Skeletal muscle tissue (tissue), 4 donors: ENCODE results near the gene ABI3BP. TPM values are rescaled to one million over a fixed set of nuclear protein-coding genes. Genes with fewer than 3 reads are reported as not detected.
"Not testable (repeated sequence)": the region's sequence is repeated elsewhere in the genome, so short reads cannot be mapped to it uniquely, and the experiment has no call there.

Experiments
- H3K27ac ChIP-seq: one replicate; pipeline ENCODE4 v1.7.0; 2013; ENCODE audit warnings: mild to moderate bottlenecking, low read depth, low read length, inconsistent platforms
- H3K27me3 ChIP-seq, 3 donors: one replicate each; pipeline ENCODE4 v1.7.0; 2013; ENCODE audit warnings: low read length in 3 of 3; ENCODE audit not compliant: control insufficient read depth in 3 of 3, insufficient read depth in 3 of 3
- H3K36me3 ChIP-seq, 3 donors: one replicate each; pipeline ENCODE4 v1.7.0; 2013; ENCODE audit warnings: low read length in 3 of 3; ENCODE audit not compliant: control insufficient read depth in 3 of 3, insufficient read depth in 3 of 3
- H3K4me1 ChIP-seq, 3 donors: one replicate each; pipeline ENCODE4 v1.7.0; 2013; ENCODE audit warnings: low read length in 3 of 3, mild to moderate bottlenecking in 3 of 3; ENCODE audit not compliant: control insufficient read depth in 3 of 3, insufficient read depth in 3 of 3
- H3K4me3 ChIP-seq, 3 donors: one replicate each; pipeline ENCODE4 v1.7.0; 2013; ENCODE audit warnings: low read length in 3 of 3
- H3K9ac ChIP-seq, 3 donors: one replicate each; pipeline ENCODE4 v1.7.0; 2013; ENCODE audit warnings: low read length in 3 of 3, mild to moderate bottlenecking in 3 of 3, moderate library complexity in 2 of 3, low read depth in 1 of 3
- H3K9me3 ChIP-seq, 3 donors: one replicate each; pipeline ENCODE4 v1.7.0; 2013; ENCODE audit warnings: low read length in 3 of 3; ENCODE audit not compliant: control insufficient read depth in 3 of 3
- total RNA-seq: library from RNA; depleted of rRNA; stranded (reverse); fragments of >200 nt; gene quantifications from one replicate; pipeline ENCODE4 v1.2.3, GENCODE V29; 2014
- donor health status: Osteomylitis.

Gene ABI3BP
- total RNA-seq, 1 donor from 2014 or later: 63.2 TPM

DNA sequence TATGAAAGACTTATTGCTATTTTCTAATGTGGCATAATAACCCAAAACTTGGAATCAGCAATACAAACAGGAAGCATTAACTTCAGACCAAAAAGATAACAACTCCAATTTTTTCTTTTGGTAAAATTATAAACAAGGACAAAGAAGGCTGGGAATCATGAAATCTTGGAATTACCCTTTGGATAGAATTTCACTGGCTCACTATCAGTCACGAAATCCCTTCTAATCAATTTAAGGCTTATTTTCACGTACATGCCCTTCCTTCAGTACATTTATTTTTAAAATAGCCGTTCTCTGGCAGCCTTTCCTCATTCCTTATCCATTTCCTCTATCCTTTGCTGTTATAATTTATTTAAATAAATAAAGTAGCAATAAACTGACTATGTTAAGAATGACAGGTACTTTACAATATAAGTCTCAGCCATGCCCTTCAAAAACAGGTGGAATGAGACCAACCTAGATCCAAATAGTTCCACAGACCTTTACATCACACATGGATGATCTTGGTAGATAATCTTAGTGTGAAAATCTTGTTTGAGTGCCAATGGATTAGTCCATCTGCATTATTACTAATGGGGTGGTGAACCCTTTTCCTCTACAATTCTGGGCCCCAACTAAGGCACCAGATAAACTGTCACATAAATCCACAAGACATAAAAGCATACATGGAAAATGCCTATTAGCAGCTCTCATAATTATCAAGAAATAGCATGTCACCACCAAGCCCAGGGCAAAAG lies 38.9 kb downstream of the ABI3BP start:
- H3K27ac ChIP-seq: peak overlapping the region; percentile 42
- H3K36me3 ChIP-seq: no peaks in the 10 kb centered on the region
- H3K9ac ChIP-seq: no peak overlapping the region
- H3K27me3 ChIP-seq: no peaks in the 10 kb centered on the region
- no peaks in the 10 kb centered on the region for H3K4me1 ChIP-seq
- peaks cover 0 to 2% (median 0%) of the 10 kb centered on the region in 3 donors for H3K9me3 ChIP-seq
- H3K4me3 ChIP-seq: no peak overlapping the region

DNA sequence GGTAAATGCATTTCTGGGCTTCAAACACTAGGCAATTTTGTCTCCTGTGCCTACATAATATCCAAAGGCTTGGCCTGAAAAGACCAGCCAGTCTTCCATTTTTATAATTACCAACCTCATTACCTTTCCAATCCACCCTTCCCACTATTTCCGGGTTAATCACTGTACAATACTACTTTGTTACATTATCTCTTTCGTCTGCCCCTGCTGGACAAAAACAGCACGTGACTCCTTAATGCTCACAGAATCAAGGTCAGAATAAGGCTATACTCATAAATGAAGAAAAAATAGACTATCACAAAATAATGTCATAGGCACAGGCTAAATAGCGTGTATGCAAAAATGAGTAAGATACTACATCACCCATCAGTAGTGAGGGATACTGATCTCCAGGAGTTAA lies 40.1 kb downstream of the ABI3BP start:
- Histone ChIP-seq H3K9me3 (no peaks in the 10 kb centered on the region), H3K4me3 (no peak overlapping the region), H3K36me3 (no peaks in the 10 kb centered on the region), H3K4me1 (no peaks in the 10 kb centered on the region), H3K27ac (no peak overlapping the region), H3K27me3 (no peaks in the 10 kb centered on the region), H3K9ac (no peak overlapping the region)

DNA sequence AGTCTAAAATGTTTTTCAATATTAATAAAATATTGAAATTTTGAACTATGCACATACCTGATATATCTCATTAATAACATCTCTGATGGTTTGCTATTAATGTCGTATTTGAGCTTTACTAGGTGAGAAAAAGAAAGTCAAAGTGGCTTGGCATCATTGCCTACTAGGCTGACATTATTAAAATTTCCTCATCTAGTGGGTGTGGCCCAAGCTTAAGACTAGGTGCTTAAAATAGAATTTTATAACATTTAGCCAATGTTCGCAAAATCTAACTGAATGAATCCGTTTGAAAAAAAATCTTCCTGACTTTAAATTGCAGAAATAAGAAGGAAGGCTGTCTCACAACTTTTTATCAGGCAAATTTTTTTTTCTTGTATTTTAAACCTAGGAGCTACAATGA lies 46.1 kb downstream of the ABI3BP start:
- no peak overlapping the region for H3K27ac ChIP-seq
- no peaks in the 10 kb centered on the region for H3K27me3 ChIP-seq
- no peaks in the 10 kb centered on the region for H3K36me3 ChIP-seq
- H3K4me3 ChIP-seq: no peak overlapping the region
- H3K9ac ChIP-seq: no peak overlapping the region
- H3K9me3 ChIP-seq: no peaks in the 10 kb centered on the region
- H3K4me1 ChIP-seq: no peaks in the 10 kb centered on the region

- H3K27ac ChIP-seq, H3K4me1 ChIP-seq, H3K36me3 ChIP-seq, H3K9ac ChIP-seq, H3K4me3 ChIP-seq, H3K27me3 ChIP-seq, H3K9me3 ChIP-seq: not testable (repeated sequence)
These were observed 47.1 kb downstream of the ABI3BP start for GRCh38 chr3:100946096-100946495.

DNA sequence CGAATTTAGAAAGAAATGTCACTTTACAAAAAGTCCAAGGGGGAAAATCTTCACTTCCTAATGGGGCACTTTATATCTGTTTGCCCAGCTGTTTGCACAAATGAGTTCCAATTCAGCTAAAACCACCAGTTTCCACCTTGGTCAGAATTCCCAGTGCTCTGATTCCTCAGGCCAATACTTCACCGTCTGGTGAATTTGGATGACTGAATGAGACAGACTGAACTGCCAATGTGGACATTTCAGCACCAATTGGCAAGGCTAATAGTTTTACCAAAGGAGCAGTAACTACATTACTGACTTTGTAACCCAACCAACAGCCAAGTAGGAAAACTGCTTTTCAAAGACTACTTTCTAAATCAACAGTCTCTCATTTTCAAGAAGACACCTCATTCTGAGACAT lies 51.8 kb downstream of the ABI3BP start:
- Histone ChIP-seq H3K9ac (no peak overlapping the region), H3K9me3 (no peaks in the 10 kb centered on the region), H3K4me1 (no peaks in the 10 kb centered on the region), H3K36me3 (no peaks in the 10 kb centered on the region), H3K27me3 (no peaks in the 10 kb centered on the region), H3K27ac (no peak overlapping the region), H3K4me3 (no peak overlapping the region)

DNA sequence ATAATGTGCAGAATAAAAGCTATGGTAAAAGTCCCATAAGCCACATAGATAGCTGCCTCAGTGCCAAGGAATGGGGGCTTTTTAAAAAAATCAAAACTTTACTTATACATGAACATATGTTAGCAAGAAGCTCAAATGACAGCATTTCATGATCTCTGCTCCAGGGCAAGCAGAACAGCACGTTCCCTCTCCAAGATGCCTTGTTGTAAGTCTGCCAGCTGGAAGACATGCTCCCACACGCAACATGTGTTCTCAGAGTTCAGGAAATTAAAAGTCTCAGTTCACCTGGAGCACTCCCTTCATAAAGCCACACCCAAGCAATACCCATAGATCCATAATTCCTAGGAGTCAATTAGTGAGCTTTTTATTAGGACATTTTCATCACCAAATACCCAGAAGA lies 52.2 kb downstream of the ABI3BP start:
- Histone ChIP-seq H3K9ac (no peak overlapping the region), H3K4me1 (no peaks in the 10 kb centered on the region), H3K36me3 (no peaks in the 10 kb centered on the region), H3K27me3 (no peaks in the 10 kb centered on the region), H3K9me3 (no peaks in the 10 kb centered on the region), H3K4me3 (no peak overlapping the region), H3K27ac (no peak overlapping the region)

GRCh38 chr3:100936931-100937330 lies 56.3 kb downstream of the ABI3BP start:
- H3K9ac ChIP-seq: no peak overlapping the region
- H3K27ac ChIP-seq: no peak overlapping the region
- H3K4me1 ChIP-seq: no peaks in the 10 kb centered on the region
- no peaks in the 10 kb centered on the region for H3K36me3 ChIP-seq
- no peaks in the 10 kb centered on the region for H3K9me3 ChIP-seq
- no peak overlapping the region for H3K4me3 ChIP-seq
- no peaks in the 10 kb centered on the region for H3K27me3 ChIP-seq

DNA sequence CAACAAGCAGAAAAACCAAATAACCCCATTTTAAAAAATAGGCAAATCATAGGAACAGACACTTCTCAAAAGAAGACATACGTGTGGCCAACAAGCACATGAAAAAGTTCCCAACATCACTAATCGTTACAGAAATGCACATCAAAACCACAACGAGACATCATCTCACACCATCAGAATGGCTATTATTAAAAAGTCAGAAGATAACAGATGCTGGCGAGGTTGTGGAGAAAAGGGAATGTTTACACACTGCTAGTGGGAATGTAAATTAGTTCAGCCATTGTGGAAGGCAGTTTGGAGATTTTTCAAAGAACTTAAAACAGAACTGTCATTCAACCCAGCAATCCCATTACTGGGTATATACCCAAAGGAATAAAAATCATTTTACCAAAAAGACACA lies 60.7 kb downstream of the ABI3BP start:
- Histone ChIP-seq H3K4me1 (no peaks in the 10 kb centered on the region), H3K4me3 (no peak overlapping the region), H3K36me3 (no peaks in the 10 kb centered on the region), H3K9ac (no peak overlapping the region), H3K27ac (no peak overlapping the region), H3K9me3 (no peaks in the 10 kb centered on the region), H3K27me3 (no peaks in the 10 kb centered on the region)

DNA sequence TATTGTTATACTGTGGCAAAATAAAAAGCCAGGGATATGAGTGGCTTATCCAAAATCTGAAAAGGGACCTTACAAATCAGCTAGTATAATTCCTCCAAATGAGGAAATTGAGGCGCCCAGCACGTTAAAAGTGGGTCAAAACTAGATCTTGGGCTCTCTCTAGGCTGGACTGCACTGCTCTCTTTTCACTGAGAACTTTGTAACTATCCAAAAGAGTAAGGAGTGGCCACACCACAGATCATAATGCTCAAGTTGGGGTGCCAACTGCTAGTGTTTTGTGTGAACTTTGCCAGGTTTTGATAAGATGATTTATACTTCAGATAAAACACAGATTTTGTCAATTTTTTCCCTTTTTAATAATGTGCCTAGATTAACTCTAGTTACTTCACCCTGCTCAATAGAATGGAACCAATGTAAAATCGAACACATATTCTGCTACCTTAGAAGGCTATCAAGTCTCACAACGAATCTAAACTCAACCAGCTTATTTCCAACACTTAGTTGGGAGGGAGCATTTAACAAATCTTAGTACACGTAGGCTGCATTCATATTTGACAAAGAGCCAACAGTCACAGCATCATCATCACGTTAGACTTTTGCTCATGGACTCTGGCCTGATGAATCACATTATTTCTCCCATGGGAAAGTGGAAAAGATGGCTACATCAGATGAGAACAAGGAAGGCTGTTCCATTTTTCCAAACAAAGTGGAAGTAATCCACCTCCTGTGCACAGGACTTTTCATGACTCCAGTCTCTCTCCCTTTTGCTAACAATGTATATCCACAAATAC lies 64.4 kb downstream of the ABI3BP start:
- H3K4me1 ChIP-seq: no peaks in the 10 kb centered on the region
- H3K27me3 ChIP-seq: no peaks in the 10 kb centered on the region
- no peak overlapping the region for H3K4me3 ChIP-seq
- H3K36me3 ChIP-seq: no peaks in the 10 kb centered on the region
- H3K27ac ChIP-seq: no peak overlapping the region
- no peak overlapping the region for H3K9ac ChIP-seq
- H3K9me3 ChIP-seq: no peaks in the 10 kb centered on the region

DNA sequence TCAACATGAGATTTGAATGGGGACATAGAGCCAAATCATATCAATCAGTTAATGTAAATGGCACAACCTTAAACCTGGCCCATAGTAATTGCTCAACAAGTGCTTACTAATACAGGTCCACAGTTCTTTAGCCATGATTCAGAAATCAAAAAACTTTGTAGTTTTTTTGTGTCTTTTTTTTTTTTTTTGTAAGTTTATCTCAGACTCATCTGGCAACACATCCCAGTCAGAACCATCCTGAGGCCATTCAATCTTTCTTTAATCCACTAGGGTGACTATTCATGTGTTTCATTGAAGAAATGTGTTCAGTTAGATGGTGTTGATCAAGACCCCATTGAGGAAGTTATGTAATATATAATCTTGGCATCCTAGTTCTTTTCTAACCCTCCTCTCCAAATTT lies 65.4 kb downstream of the ABI3BP start:
- H3K27me3 ChIP-seq: no peaks in the 10 kb centered on the region
- no peak overlapping the region for H3K27ac ChIP-seq
- H3K9me3 ChIP-seq: no peaks in the 10 kb centered on the region
- no peak overlapping the region for H3K9ac ChIP-seq
- no peaks in the 10 kb centered on the region for H3K36me3 ChIP-seq
- no peaks in the 10 kb centered on the region for H3K4me1 ChIP-seq
- H3K4me3 ChIP-seq: no peak overlapping the region
